Activated CD8-positive, alpha-beta T cell treated with anti-CD3 and anti-CD28 coated beads, Interleukin-2, amount 10 ng/mL, durations not matched to agents 7 days and 5 days (primary cell): ENCODE results near the gene PTGDR. TPM values are rescaled to one million over a fixed set of nuclear protein-coding genes. Genes with fewer than 3 reads are reported as not detected.

Experiments used
- ATAC-seq: fragments of 150-1000 bp; cut with Tn5 transposase; one replicate; pipeline ENCODE4 v1.10.0; 2021; ENCODE audit warnings: moderate library complexity
- CTCF ChIA-PET: fragments of 350-600 bp; sonication (Branson Sonifier 250); formaldehyde crosslinking; loops from one replicate; lab custom pipeline; 2021; ENCODE audit warnings: antibody characterized with exemption; lab: Charles Lee
- POLR2A ChIA-PET: fragments of 350-600 bp; sonication (Branson Sonifier 250); formaldehyde crosslinking; loops from one replicate; lab custom pipeline; 2021; ENCODE audit warnings: antibody characterized with exemption; lab: Charles Lee
- DNase-seq: peaks from one replicate; pipeline ENCODE4 v3.0.0-alpha.2; 2020
- H3K27ac Mint-ChIP-seq: one replicate; pipeline ENCODE4 v1.8.0; 2021; ENCODE audit warnings: mild to moderate bottlenecking, mixed read lengths
- H3K27me3 Mint-ChIP-seq: one replicate; pipeline ENCODE4 v1.8.0; 2021; ENCODE audit warnings: low read depth, mixed read lengths
- H3K36me3 Mint-ChIP-seq: one replicate; pipeline ENCODE4 v1.8.0; 2021; ENCODE audit warnings: low read depth, mixed read lengths
- H3K4me1 Mint-ChIP-seq: one replicate; pipeline ENCODE4 v1.8.0; 2021; ENCODE audit warnings: low read depth, mixed read lengths
- H3K4me3 Mint-ChIP-seq: one replicate; pipeline ENCODE4 v1.8.0; 2021; ENCODE audit warnings: mild to moderate bottlenecking, mixed read lengths
- H3K9me3 Mint-ChIP-seq: one replicate; pipeline ENCODE4 v1.8.0; 2022; ENCODE audit warnings: mixed read lengths; ENCODE audit not compliant: insufficient read depth
- total RNA-seq, 2 experiments: library from RNA; stranded (reverse); gene quantifications; one replicate each; pipeline ENCODE4 v1.2.3, GENCODE V29; 2021

Gene PTGDR
- total RNA-seq, 2 experiments from 2014 or later: 0.68 to 1.0 TPM

DNA sequence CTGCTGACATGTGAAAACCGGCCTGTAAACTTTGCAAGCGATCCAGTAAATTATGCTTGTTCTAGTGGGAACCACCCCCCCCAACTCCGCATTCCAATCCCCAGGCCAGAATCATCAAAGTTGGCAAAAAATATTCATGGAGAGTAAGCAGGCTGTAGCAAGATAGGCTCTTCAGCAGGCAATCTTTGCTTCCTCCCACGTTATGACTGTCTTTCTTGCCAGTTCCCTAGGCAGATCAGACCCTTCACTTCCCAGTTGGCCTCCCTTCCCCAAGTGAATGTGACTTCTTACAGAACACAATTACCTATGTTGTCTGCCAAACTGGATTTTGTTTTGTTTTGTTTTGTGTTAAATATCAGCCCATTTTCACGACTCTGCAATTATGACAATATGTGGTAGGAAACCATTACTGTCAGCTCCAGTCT, 45.4 kb downstream of the PTGDR start:
- ATAC-seq (no peak), DNase-seq (no peak)
- Mint-ChIP-seq H3K4me1 (peaks cover 54% of the 10 kb centered on the region), H3K27ac (peak overlapping the region; percentile 98), H3K9me3 (no peaks in the 10 kb centered on the region), H3K36me3 (peaks cover 95% of the 10 kb centered on the region), H3K27me3 (no peaks in the 10 kb centered on the region), H3K4me3 (peak overlapping the region; percentile 97)
- ChIA-PET POLR2A (interaction anchor here (0.6 to 11.2 kb wide), 8 partner anchors 8 to 380 kb away, joined by 3 to 120 read pairs (median 4); no protein-coding TSS in a partner anchor), CTCF (interaction anchor here (0.6 to 7.3 kb wide), 6 partner anchors 9 to 210 kb away, joined by 3 to 63 read pairs (median 6); no protein-coding TSS in a partner anchor)

DNA sequence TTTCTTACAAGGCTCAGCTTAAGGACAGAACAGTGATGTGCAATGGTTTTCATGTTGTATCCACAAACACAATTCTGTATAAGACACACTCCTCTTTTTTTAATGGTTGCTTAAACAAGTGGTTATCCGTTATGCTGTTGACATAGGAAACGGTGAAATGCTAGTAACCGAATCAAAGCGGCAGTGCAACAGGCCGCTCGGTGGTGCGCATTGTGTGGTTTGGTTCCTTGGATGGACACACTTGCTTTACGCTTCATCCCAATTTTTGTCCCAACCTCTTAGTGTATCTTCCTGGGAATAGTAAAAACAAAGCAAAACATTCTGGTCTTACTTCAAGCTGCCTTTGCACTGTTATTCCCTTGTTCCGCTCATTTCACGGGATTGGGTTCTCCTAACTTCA, 46.0 kb downstream of the PTGDR start:
- Mint-ChIP-seq H3K9me3 (no peaks in the 10 kb centered on the region), H3K4me3 (peak overlapping the region; percentile 97), H3K4me1 (peaks cover 53% of the 10 kb centered on the region), H3K36me3 (peaks cover 94% of the 10 kb centered on the region), H3K27ac (peak overlapping the region; percentile 98), H3K27me3 (no peaks in the 10 kb centered on the region)
- ATAC-seq: no peak
- ChIA-PET POLR2A (interaction anchor here (1.0 to 11.2 kb wide), 10 partner anchors 9 to 241 kb away, joined by 3 to 120 read pairs (median 8); partner anchors contain the start of genes GPR137C and TXNDC16), CTCF (interaction anchor here (0.6 to 7.3 kb wide), 8 partner anchors 9 to 209 kb away, joined by 3 to 63 read pairs (median 6); no protein-coding TSS in a partner anchor)
- peak; percentile 29 for DNase-seq

DNA sequence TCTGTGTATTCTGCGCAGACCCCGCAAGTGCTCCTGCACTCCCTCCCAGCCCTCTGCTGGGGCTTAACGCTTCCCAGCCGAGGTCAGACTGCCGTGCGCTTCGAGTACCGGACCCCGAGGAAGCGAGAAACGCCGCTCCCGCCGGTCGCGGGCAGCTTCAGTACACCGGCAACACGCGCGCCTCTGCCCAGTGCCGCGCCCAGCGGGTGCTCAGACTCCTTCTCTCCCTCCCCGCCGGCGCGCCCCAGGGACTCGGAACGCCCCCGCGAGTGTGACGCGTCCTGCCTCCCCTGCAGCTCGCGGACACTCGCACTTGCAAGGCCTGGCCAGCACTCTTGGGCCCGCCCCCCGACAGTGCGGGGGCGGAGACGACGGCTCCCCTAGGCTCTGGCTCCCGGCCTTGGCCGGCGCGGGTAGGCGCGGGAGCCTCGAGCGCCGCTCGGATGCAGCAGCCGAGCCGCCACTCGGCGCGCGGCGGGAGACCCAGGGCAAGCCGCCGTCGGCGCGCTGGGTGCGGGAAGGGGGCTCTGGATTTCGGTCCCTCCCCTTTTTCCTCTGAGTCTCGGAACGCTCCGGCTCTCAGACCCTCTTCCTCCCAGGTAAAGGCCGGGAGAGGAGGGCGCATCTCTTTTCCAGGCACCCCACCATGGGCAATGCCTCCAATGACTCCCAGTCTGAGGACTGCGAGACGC, 46.6 kb downstream of the PTGDR start, which contains the start of gene PTGER2:
PTGER2 (plus strand) TSS at position 410 of the 692 bp plus-strand sequence; CDS start at position 647, 237 bp downstream.
- Mint-ChIP-seq H3K9me3 (no peaks in the 10 kb centered on the region), H3K27ac (peak within 1 kb of the TSS; percentile 98)

DNA sequence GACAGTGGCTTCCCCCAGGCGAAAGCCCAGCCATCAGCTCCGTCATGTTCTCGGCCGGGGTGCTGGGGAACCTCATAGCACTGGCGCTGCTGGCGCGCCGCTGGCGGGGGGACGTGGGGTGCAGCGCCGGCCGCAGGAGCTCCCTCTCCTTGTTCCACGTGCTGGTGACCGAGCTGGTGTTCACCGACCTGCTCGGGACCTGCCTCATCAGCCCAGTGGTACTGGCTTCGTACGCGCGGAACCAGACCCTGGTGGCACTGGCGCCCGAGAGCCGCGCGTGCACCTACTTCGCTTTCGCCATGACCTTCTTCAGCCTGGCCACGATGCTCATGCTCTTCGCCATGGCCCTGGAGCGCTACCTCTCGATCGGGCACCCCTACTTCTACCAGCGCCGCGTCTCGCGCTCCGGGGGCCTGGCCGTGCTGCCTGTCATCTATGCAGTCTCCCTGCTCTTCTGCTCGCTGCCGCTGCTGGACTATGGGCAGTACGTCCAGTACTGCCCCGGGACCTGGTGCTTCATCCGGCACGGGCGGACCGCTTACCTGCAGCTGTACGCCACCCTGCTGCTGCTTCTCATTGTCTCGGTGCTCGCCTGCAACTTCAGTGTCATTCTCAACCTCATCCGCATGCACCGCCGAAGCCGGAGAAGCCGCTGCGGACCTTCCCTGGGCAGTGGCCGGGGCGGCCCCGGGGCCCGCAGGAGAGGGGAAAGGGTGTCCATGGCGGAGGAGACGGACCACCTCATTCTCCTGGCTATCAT, 47.3 kb downstream of the PTGDR start:
- ATAC-seq (peak; percentile 31), DNase-seq (peak; percentile 62)
- H3K27ac Mint-ChIP-seq: peak overlapping the region; percentile 98
- H3K9me3 Mint-ChIP-seq: no peaks in the 10 kb centered on the region
- POLR2A ChIA-PET: interaction anchor here (0.5 to 11.2 kb wide), 11 partner anchors 9 to 454 kb away, joined by 3 to 120 read pairs (median 7); partner anchors contain the start of genes GNG2, GPR137C and TXNDC16
- peaks cover 55% of the 10 kb centered on the region for H3K4me1 Mint-ChIP-seq
- no peaks in the 10 kb centered on the region for H3K27me3 Mint-ChIP-seq
- CTCF ChIA-PET: interaction anchor here (1.0 to 7.3 kb wide), 7 partner anchors 10 to 158 kb away, joined by 3 to 63 read pairs (median 7); no protein-coding TSS in a partner anchor
- peaks cover 95% of the 10 kb centered on the region for H3K36me3 Mint-ChIP-seq
- peak overlapping the region; percentile 97 for H3K4me3 Mint-ChIP-seq

More for the DNA sequence above, 46.6 kb downstream of the PTGDR start, which contains the start of gene PTGER2:
- Mint-ChIP-seq H3K4me3 (peak within 1 kb of the TSS; percentile 97), H3K27me3 (no peaks in the 10 kb centered on the region), H3K36me3 (peaks cover 95% of the 10 kb centered on the region), H3K4me1 (peaks cover 55% of the 10 kb centered on the region)
- ChIA-PET POLR2A (interaction anchor here (0.5 to 11.2 kb wide), 14 partner anchors 8 to 453 kb away, joined by 3 to 120 read pairs (median 5); partner anchors contain the start of genes GNG2, GPR137C and TXNDC16), CTCF (interaction anchor here (0.7 to 7.3 kb wide), 7 partner anchors 11 to 159 kb away, joined by 3 to 63 read pairs (median 7); no protein-coding TSS in a partner anchor)
- peak; percentile 83 for ATAC-seq
- DNase-seq: peak; percentile 95

DNA sequence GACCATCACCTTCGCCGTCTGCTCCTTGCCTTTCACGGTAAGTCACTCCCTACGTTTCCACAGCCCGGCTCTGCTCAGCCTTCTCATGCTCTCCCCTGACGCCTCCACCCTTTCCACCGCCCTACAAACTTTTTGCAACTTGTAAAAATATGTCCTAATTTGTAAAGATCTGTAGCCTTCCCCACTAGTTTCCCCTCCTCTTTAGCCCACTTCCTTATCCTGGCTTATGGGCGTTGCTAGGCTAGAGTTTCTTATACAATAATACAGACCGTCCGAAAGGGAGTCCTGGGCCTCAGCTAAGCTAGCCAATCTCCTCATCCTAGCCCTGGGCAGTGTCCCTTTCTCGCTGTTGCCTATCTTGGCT, 47.8 kb downstream of the PTGDR start:
- ChIA-PET POLR2A (interaction anchor here (2.1 to 11.2 kb wide), 4 partner anchors 10 to 90 kb away, joined by 8 to 120 read pairs (median 31); no protein-coding TSS in a partner anchor), CTCF (interaction anchor here (1.0 to 7.3 kb wide), 3 partner anchors 10 to 88 kb away, joined by 3 to 63 read pairs (median 29); no protein-coding TSS in a partner anchor)
- peaks cover 3% of the 10 kb centered on the region for H3K9me3 Mint-ChIP-seq
- peak overlapping the region; percentile 98 for H3K27ac Mint-ChIP-seq
- H3K4me1 Mint-ChIP-seq: peaks cover 56% of the 10 kb centered on the region
- DNase-seq (peak; percentile 56), ATAC-seq (peak; percentile 9)
- H3K27me3 Mint-ChIP-seq: no peaks in the 10 kb centered on the region
- peak overlapping the region; percentile 97 for H3K4me3 Mint-ChIP-seq
- H3K36me3 Mint-ChIP-seq: peaks cover 96% of the 10 kb centered on the region

DNA sequence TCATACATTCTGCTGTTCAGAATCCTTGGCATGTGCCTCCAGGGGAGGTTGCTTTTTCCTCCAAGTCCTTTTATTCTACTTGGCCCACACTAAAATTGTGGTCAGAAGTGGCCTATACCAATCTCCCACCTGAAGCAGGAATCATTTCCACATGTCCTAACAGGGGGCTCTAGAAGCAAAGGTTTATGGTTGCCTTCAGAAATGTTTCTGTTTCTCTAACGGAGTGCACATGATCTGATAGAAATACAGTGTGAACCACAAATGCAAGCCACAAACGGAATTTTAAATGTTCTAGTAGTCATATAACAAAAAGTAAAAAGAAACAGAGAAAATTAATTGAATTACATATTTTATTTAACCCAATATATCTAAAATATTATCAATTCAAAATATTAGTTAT, 50.6 kb downstream of the PTGDR start:
- Mint-ChIP-seq H3K4me3 (peak overlapping the region; percentile 97), H3K27me3 (no peaks in the 10 kb centered on the region), H3K9me3 (peaks cover 28% of the 10 kb centered on the region), H3K4me1 (peaks cover 56% of the 10 kb centered on the region), H3K27ac (peak overlapping the region; percentile 85), H3K36me3 (peaks cover 96% of the 10 kb centered on the region)
- peak; percentile 38 for DNase-seq
- ChIA-PET POLR2A (interaction anchor here (0.9 to 11.2 kb wide), 6 partner anchors 9 to 374 kb away, joined by 3 to 120 read pairs (median 5); no protein-coding TSS in a partner anchor), CTCF (interaction anchor here (1.1 to 7.3 kb wide), 9 partner anchors 7 to 97 kb away, joined by 3 to 63 read pairs (median 7); no protein-coding TSS in a partner anchor)
- no peak for ATAC-seq

DNA sequence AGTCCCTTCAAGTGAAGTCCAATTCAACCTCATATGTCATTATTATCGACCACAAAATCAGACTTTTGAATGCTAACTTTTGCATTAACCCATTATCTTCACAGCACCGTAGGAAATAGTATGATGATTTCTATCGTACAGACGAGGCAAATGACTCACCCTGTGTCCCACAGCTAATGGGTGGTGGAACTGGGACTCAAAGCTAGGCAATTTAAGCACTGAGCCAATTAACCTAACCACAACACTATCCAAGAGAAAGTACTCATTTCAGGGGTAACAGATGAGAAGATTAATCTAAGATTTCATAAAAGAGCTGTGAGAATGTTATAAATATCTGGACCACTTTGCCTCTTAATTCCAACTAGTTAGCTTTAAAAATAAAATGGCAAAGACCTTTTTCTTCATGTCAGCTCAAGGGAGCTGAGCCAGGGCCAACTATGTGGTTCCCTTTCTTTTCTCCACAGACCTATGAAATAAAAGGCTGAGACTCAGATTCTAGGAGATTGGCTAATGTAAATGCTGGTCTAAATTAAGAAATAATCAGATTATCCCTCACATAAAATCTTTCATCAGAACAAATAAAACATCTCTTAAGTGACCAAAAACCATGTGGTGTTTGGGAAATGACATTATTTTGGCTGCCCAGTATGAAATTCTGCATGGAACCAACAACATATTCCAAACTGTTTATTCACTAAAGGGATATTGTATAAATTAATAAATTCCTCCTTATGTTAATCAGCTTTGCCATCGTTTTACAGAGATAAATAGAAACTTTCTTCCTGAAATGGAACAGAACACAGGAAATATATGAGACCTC, 51.5 kb downstream of the PTGDR start:
- ChIA-PET CTCF (interaction anchor here (0.7 to 7.3 kb wide), 10 partner anchors 8 to 154 kb away, joined by 3 to 63 read pairs (median 5); no protein-coding TSS in a partner anchor), POLR2A (interaction anchor here (1.4 to 11.2 kb wide), 4 partner anchors 8 to 82 kb away, joined by 4 to 120 read pairs (median 8); no protein-coding TSS in a partner anchor)
- no peak for DNase-seq
- Mint-ChIP-seq H3K4me1 (peaks cover 63% of the 10 kb centered on the region), H3K4me3 (peak overlapping the region; percentile 80), H3K9me3 (peaks cover 28% of the 10 kb centered on the region), H3K27ac (peak overlapping the region; percentile 82), H3K27me3 (no peaks in the 10 kb centered on the region), H3K36me3 (peaks cover 96% of the 10 kb centered on the region)
- no peak for ATAC-seq

DNA sequence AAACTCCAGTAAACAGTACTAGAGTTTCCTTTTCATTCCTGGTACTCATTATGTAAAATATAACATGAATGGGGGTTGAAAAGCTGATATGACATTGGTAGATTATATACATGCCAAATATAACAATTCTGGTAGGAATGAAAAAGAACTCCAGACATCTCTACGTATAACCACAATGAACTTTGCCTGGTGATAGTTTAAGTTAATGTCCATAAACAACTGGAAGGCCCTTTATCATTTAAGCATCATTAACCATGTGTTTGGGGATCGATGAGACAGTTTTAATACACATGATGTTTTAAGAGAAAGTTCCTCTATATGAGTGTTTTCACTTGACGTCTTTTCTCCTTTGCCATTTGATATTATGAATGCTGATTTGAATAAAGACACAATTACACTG, 52.4 kb downstream of the PTGDR start:
- H3K4me1 Mint-ChIP-seq: peaks cover 72% of the 10 kb centered on the region
- CTCF ChIA-PET: interaction anchor here (1.5 to 7.3 kb wide), 7 partner anchors 10 to 153 kb away, joined by 3 to 63 read pairs (median 6); no protein-coding TSS in a partner anchor
- peaks cover 32% of the 10 kb centered on the region for H3K9me3 Mint-ChIP-seq
- H3K27ac Mint-ChIP-seq: peak overlapping the region; percentile 82
- peaks cover 98% of the 10 kb centered on the region for H3K36me3 Mint-ChIP-seq
- DNase-seq (no peak), ATAC-seq (no peak)
- no peaks in the 10 kb centered on the region for H3K27me3 Mint-ChIP-seq
- H3K4me3 Mint-ChIP-seq: peak overlapping the region; percentile 80
- POLR2A ChIA-PET: interaction anchor here (11.2 kb wide), 1 partner anchor 32 kb away, joined by 120 read pairs; no protein-coding TSS in a partner anchor

DNA sequence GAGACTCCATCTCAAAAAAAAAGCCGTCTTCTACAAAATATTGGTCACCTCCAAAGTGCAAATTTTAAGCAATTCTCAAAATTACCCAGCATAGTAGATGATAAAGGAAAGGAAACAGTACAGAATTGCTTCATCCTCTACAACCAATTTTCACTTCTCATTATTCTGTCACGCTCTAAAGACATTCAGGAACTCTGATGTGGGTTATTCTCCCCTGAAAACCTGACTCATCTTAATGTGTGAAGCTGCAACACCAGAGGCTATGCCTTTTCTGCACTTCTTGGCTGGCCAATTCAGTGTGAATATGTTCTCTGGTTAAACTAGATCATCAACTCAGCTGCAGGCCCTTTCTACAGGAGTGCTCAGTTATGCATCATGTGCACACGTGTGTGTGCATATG, 57.6 kb downstream of the PTGDR start:
- Mint-ChIP-seq H3K4me1 (peaks cover 95% of the 10 kb centered on the region), H3K36me3 (peaks cover 94% of the 10 kb centered on the region), H3K27ac (peak overlapping the region; percentile 83), H3K27me3 (no peaks in the 10 kb centered on the region), H3K4me3 (peak overlapping the region; percentile 46), H3K9me3 (peaks cover 34% of the 10 kb centered on the region)
- CTCF ChIA-PET: interaction anchor here (0.8 to 2.0 kb wide), 13 partner anchors 8 to 87 kb away, joined by 3 to 9 read pairs (median 4); partner anchors contain the start of gene PTGER2
- POLR2A ChIA-PET: interaction anchor here (0.7 to 5.1 kb wide), 7 partner anchors 8 to 151 kb away, joined by 3 to 34 read pairs (median 3); partner anchors contain the start of gene PTGER2
- ATAC-seq (peak; percentile 90), DNase-seq (peak; percentile 59)

DNA sequence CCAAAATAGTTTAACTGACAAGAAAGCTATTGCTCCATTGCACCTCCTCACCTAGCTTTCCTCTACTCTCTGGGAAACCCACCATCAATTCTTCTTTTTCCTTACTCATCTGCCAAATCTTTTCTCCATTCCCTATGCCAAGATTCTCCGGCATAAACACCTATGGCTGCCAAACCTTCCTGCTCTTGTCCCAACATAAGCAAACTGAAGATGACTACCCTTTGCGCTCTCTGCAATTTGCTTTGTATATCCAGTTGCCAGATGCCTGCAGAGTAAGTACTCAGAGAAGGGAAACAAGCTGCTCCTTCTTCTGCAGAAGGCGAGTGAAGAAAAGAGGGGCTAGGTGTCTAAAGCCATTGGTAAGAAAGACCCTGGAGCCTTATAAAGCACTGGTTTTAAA, 58.1 kb downstream of the PTGDR start:
- peaks cover 93% of the 10 kb centered on the region for H3K36me3 Mint-ChIP-seq
- no peak for DNase-seq
- H3K4me3 Mint-ChIP-seq: peak overlapping the region; percentile 46
- ChIA-PET POLR2A (interaction anchor here (0.7 to 5.1 kb wide), 6 partner anchors 9 to 80 kb away, joined by 3 to 34 read pairs (median 4); partner anchors contain the start of gene PTGER2), CTCF (interaction anchor here (0.8 to 2.0 kb wide), 11 partner anchors 8 to 87 kb away, joined by 3 to 9 read pairs (median 4); partner anchors contain the start of gene PTGER2)
- peaks cover 94% of the 10 kb centered on the region for H3K4me1 Mint-ChIP-seq
- peak overlapping the region; percentile 83 for H3K27ac Mint-ChIP-seq
- H3K9me3 Mint-ChIP-seq: peaks cover 29% of the 10 kb centered on the region
- ATAC-seq: no peak
- no peaks in the 10 kb centered on the region for H3K27me3 Mint-ChIP-seq
